Activated T-cell treated with anti-CD3 and anti-CD28 coated beads, Interleukin-2, amount 50 U/mL, for 1 hour (primary cell): Measurements from ENCODE around the gene C14orf132.

ENCODE experiments used
- DNase-seq: peaks from one replicate; pipeline ENCODE4 v3.0.0-alpha.2; 2020

The C14orf132 gene

DNA sequence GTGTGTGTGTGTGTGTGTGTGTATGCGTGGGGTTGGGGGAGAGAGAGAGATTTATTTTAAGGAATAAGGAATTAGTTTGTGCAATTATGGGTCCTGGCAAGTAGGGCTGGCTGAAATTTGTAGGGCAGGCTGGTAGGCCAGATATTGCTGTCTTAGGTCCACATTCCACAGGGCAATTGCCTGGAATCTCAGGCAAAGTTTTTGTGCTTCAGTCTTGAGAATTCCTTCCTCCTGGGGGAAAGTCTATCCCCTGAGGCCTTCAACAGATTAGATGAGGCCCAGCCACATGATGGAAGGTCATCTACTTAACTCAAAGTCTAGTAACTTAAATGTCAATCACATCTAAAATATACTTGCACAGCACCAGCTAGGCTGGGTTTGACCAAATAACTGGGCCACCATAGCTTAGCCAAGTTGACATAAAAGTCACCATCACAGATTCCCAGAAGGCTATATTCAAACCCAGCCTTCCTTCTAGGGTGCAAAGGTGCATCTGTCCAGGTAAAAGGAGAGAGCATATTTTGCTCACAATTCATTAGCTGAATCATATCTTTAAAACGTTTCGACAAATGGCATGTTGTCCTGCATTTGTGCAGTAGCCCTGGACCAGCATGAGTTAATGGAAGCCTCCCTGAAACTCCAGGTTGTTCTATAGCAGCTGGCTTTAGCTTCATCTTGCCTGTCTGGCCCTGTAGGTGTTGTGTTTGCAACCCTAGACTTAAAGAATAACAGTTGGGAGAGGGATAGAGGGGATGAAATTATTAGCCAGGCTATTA lies 63.1 kb downstream of the C14orf132 start:
- DNase-seq: no peak

GRCh38 chr14:96103075-96103474 lies 63.9 kb downstream of the C14orf132 start:
- DNase-seq: no peak

DNA sequence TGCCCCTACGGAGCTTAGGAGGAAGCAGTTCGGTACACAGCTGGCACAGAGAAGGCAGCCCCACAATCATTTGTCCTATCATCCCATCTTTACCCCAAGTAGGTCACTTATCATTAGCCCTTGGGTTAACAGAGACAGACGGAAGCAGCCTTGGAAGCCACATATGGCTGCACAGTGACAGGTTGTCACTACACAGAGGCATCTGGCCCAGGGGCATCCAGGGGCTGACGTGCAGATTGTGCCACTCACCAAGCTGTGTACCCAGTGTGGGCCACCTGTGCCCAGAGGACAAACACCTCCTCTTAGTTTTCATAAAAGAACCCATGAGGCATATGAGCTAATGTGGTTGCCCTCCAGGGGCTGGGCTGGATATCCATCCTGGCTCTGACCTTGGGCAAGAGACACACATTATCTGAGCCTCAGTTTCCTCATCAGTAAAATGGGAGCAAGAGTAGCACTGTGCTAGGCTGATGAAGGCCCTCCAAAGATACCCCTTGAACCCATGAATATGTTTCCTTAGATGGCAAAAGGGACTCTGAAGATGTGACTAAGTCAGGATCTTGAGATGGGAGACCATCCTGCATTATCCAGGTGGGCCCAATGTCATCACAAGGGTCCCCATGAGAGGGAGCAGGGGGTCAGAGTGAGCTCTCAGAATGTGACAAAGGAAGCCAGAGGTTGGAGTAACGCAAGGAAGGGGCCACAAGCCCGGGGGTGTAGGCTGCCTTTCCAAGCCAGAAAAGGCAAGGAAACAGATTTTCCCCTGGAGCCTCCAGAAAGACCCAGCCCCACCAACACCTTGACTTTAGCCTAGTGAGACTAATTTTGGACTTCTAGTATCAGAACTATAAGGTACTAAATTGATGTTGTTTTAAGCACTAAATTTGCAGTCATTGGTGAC lies 64.6 kb downstream of the C14orf132 start:
- DNase-seq: no peak

DNA sequence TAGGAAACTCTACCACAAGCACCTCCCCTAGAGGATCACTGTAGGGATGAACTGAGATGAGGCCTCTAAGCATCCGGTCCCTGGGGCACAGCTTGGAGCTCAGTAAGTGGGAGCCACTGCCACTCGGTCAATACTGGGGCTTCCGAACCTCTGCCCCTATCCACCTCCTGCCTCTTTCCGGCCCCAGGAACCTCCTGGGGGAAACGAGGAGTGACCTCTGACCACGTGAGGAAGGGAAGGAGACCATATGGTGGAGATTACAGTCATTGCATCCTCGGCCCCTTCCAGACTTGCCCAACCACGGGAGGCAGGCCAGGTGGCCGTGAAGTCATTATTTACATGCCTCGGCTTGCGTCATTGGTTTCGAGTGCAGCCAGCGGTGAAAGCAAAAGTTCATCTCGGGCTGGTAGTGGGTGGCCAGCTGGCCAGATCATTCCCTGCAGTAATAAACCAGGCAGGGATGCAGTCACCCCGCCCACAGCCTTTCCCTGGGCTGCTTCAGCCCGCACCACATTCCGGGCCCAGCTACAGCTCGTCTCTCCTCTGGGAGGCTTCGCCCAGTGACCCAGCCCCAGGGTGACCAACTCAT lies 65.4 kb downstream of the C14orf132 start:
- no peak for DNase-seq

GRCh38 chr14:96105089-96105925 lies 66.1 kb downstream of the C14orf132 start:
- DNase-seq: no peak

DNA sequence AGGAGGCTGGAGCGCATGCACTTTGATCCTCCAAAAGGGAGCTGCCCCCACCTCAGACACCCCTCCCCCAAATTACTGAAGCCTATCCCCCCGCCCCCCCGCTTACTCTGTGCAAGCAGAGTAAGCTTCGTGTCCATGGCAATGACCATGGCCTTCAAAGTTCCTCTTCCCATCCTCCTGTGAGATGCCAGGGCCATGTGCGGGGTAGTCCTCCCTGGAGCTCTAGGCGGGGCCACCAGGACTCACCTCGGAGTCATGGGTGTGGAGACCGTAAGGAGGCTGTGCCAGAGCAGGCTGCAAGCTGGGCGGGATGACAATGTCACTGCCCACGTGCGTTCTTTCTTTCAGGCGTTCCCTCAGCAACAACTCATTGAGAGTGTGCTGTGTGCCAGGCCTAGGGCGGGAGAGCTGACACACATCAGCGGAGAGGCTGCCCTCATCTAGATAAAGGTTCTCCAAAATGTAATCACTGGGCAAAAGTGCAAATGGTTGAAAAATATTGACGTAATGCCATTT lies 66.8 kb downstream of the C14orf132 start:
- no peak for DNase-seq

GRCh38 chr14:96106891-96107290 lies 67.7 kb downstream of the C14orf132 start:
- DNase-seq: no peak

GRCh38 chr14:96108061-96108795 lies 69.1 kb downstream of the C14orf132 start:
- no peak for DNase-seq

DNA sequence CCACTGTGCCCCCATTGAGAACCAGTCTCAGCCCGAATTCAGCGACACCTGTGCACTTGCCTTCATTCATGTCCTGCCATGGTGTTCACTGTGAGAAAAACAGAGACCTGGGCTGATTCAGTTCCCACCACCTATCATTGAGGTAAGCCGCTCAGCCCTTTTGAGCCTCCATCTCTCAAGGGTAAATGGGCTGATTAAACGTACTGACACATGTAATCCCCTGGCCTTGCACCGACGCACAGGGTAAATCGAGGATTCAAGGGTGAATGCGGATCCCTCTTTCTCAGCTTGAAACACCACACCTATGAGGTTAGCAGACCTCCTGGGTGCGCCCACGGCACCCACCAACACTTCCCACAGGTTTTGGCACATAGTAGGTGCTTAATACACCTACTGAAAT lies 69.7 kb downstream of the C14orf132 start:
- no peak for DNase-seq

GRCh38 chr14:96109596-96110355 lies 70.6 kb downstream of the C14orf132 start:
- DNase-seq: no peak

DNA sequence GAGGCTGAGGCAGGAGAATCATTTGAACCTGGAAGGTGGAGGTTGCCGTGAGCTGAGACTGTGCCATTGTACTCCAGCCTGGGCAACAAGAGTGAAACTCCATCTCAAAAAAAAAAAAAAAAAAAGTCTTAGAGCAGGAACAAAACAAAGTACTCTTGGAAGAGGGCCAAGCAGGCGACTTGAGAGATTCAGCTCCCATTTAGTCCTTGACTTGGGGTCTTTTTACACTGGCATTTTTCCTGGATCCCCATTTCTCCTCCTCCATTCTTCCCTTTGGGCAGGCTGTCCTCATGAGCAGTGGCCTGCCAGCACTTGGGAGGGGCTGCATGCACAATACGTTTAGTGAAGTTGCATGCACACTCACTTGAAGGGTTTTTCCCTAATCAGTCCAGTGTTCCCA lies 72.9 kb downstream of the C14orf132 start:
- DNase-seq: no peak

GRCh38 chr14:96114002-96114401 lies 74.8 kb downstream of the C14orf132 start:
- DNase-seq: no peak

- no peak for DNase-seq
Measured at GRCh38 chr14:96117101-96117897, 78.1 kb downstream of the C14orf132 start.

GRCh38 chr14:96117960-96118359 lies 78.8 kb downstream of the C14orf132 start:
- DNase-seq: no peak

GRCh38 chr14:96118391-96118790 lies 79.2 kb downstream of the C14orf132 start:
- DNase-seq: no peak

DNA sequence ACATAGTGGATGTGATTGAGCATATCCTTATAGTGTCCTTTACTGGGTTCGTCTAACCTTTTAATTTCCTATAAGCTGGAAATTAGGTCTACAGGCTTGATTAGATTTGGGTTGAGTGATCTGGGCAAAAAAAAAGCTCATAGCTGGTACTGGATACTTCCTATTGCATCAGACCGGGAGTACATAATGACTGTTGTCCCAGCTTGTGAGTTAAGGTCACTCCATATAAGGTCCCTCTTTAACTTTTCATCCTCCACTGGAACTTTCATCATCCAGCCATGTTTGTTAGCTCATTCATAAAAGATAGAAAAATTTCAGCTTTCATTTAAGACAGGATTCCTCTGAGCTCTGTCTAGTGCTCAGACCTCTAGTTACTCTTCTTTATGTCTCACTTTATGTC lies 80.8 kb downstream of the C14orf132 start:
- DNase-seq: no peak

DNA sequence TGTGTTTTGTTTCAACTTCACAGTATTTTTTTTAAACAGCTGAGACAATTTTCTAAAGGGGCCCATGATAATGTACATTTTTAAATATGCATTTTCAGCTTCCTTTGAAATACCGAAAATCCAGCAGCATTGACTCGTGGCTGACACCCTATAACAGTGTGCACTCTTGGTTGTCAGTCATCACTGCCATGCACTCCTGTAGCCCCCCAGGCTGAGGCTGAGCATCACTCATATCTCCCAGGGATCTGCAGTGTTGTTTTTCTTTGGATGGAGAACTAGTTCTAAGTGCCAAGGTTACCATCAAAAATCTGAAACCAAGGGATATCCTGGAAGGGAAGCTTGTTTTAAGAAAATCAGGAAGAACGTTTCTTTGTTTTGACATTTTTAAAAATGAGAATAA lies 81.2 kb downstream of the C14orf132 start:
- no peak for DNase-seq

DNA sequence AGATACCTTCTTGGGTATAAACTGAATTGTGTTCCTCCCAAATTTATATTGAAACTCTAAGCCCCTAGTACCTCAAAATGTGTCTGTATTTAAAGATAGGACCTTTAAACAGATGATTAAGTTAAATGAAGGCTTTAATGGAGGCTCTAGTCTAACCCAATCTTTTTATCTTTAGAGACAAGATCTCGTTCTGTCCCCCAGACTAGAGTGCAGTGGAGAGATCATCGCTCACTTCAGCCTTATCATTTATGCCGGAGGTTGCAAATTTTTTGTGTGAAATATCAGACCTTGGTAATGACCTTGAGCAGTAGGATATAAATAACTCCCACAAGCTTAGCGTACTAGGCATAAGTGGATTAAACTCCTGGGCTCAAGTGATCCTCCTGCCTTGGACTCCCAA lies 81.8 kb downstream of the C14orf132 start:
- DNase-seq: no peak

DNA sequence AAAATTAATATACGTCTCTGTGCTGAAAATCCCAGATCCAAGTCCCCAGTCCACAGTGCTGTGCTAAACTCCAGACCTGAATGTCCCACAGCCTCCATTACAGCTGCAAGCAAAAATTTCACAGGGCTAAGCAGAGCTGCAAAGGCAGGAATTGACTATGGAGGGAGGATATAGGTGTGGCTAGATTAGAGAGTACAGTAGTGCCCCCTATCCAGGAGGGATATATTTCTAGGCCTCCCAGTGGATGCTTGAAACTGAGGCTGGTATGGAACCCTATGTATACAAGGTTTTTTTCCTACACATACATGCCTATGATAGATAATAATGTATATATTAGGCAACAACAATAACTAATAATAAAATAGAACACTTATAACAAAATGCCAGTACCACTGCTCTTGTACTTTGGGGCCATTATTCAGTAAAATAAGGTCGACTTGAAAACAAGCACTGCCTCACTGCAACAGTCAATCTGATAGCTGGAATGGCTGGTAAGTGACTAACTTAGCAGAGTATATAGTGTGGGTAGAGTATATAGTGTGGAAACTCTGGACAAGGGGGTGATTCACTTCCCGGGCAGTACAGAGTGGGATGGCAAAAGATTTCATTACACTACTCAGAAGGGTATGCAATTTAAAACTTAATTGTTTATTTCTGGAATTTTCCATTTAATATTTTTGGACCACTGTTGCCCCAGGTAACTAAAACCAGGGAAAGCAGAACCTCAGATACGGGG lies 82.7 kb downstream of the C14orf132 start:
- DNase-seq: no peak
